M059J (cell line): Measurements from ENCODE around the gene PHLDB2. TPM values are rescaled to one million over a fixed set of nuclear protein-coding genes. Genes with fewer than 3 reads are reported as not detected.

Source experiments
- DNase-seq: peaks from one replicate; pipeline ENCODE4 v3.0.0-alpha.2; 2012; ENCODE audit warnings: low read depth
- total RNA-seq: library from RNA; depleted of rRNA; stranded (reverse); fragments of >200 nt; shearing (Covaris generic); gene quantifications from 2 replicates; pipeline ENCODE4 v1.2.3, GENCODE V29; 2014

Gene PHLDB2
- total RNA-seq, 1 experiment from 2014 or later, result 89.3 TPM

- DNase-seq, result no peak
Observed at GRCh38 chr3:111961461-111962164, 102.5 kb downstream of the PHLDB2 start.

GRCh38 chr3:111963424-111963823 is 104.4 kb downstream of the PHLDB2 start:
- peak; percentile 90 for DNase-seq

- no peak for DNase-seq
Observed at GRCh38 chr3:111965484-111965883, 106.4 kb downstream of the PHLDB2 start.

- no peak for DNase-seq
Observed at GRCh38 chr3:111967068-111967467, 108.0 kb downstream of the PHLDB2 start.

GRCh38 chr3:111967651-111968274 is 108.7 kb downstream of the PHLDB2 start:
- peak; percentile 83 for DNase-seq

GRCh38 chr3:111968319-111969054 is 109.4 kb downstream of the PHLDB2 start:
- DNase-seq, result no peak

GRCh38 chr3:111970376-111970775 is 111.3 kb downstream of the PHLDB2 start:
- DNase-seq, result no peak

- no peak for DNase-seq
Observed at GRCh38 chr3:111971533-111972130, 112.6 kb downstream of the PHLDB2 start.

GRCh38 chr3:111972891-111973290 is 113.8 kb downstream of the PHLDB2 start:
- no peak for DNase-seq

- no peak for DNase-seq
Observed at GRCh38 chr3:111975131-111975530, 116.1 kb downstream of the PHLDB2 start.

GRCh38 chr3:111976254-111976653 is 117.2 kb downstream of the PHLDB2 start:
- DNase-seq, result no peak

- DNase-seq, result peak; percentile 100
Observed at GRCh38 chr3:111978583-111979433, 119.7 kb downstream of the PHLDB2 start, which contains the start of gene ABHD10. TSS of gene ABHD10 (plus strand) at chr3:111979026. CDS start at chr3:111979062, 36 bp downstream.

GRCh38 chr3:111979434-111980038 is 120.5 kb downstream of the PHLDB2 start:
- DNase-seq, result peak; percentile 36

GRCh38 chr3:111980716-111981456 is 121.8 kb downstream of the PHLDB2 start:
- DNase-seq, result no peak

- DNase-seq, result no peak
Observed at GRCh38 chr3:111981457-111981763, 122.3 kb downstream of the PHLDB2 start.

GRCh38 chr3:111984636-111985298 is 125.7 kb downstream of the PHLDB2 start:
- DNase-seq, result no peak

- DNase-seq, result no peak
Observed at GRCh38 chr3:111986800-111987199, 127.7 kb downstream of the PHLDB2 start.

- DNase-seq, result peak; percentile 79
Observed at GRCh38 chr3:111989061-111989678, 130.1 kb downstream of the PHLDB2 start.

- no peak for DNase-seq
Observed at GRCh38 chr3:111993038-111993437, 134.0 kb downstream of the PHLDB2 start.
